ENCODE measurements around the gene TAOK2.

TAOK2 gene

DNA sequence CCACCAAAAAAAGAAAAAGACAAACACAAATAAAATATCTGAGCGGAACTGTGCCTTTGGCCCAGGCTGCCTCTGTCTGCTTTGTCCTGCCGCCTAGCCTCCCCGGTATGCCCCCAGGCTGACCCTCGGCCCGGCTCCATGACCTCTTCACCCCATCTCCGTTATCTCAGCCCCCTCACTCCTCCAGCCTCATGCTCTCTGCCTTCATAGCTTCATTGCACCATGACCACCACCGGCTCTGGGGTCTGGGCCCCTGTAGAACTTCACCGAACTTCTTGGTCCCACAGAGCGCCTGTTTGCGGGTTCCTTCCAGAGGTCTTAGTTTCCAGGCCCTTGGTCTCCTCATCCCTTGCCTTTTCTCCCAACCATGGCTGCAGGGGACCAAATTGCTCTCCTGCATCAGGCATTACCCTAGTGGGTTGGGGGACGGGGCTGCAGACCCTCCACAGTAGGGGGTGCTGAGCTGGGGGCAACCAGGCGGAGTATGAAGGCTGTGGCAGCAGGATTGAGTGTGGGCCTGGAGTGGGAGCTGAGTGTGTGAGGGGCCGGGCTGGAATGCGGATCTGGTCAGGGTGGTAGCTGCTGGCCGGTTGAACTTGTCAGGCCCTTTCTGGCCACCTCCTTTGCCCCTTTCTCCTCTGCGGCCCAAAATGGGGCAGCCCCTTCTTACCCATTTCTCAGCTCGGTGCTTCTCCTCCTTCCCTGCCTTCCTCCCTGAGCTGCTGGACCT, 14.8 kb downstream of the TAOK2 start:
- no peak for DNase-seq

GRCh38 chr16:29989111-29989858, 15.6 kb downstream of the TAOK2 start:
- DNase-seq: no peak

DNA sequence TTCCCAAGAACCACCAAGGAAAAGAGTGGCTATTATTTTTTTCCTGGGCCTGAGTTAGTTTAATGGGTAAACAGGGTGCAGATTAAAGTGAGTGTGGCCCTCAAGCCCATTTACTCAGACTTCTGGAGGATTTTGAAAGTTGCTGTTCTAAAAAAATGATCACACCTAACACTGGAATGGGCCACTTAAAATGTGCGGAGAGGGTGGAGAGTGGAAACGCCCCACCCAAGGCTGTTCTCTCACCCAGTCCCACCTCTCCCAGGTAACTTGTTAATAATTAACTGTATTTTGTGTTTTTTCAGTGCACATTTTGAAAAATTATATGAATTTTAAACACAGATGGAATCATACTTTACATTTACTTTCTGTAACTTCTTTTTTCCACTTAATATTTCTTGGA, 16.4 kb downstream of the TAOK2 start:
- no peak for DNase-seq

DNA sequence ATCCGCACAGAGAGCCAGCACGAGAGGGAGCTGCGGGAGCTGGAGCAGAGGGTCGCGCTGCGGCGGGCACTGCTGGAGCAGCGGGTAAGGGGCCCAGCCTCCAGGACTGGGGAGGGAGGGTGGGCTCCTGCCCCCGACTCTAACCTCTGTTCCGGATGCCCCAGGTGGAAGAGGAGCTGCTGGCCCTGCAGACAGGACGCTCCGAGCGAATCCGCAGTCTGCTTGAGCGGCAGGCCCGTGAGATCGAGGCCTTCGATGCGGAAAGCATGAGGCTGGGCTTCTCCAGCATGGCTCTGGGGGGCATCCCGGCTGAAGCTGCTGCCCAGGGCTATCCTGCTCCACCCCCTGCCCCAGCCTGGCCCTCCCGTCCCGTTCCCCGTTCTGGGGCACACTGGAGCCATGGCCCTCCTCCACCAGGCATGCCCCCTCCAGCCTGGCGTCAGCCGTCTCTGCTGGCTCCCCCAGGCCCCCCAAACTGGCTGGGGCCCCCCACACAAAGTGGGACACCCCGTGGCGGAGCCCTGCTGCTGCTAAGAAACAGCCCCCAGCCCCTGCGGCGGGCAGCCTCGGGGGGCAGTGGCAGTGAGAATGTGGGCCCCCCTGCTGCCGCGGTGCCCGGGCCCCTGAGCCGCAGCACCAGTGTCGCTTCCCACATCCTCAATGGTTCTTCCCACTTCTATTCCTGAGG, 17.4 kb downstream of the TAOK2 start:
- DNase-seq: no peak

GRCh38 chr16:29991571-29991904, 17.9 kb downstream of the TAOK2 start:
- DNase-seq: no peak

DNA sequence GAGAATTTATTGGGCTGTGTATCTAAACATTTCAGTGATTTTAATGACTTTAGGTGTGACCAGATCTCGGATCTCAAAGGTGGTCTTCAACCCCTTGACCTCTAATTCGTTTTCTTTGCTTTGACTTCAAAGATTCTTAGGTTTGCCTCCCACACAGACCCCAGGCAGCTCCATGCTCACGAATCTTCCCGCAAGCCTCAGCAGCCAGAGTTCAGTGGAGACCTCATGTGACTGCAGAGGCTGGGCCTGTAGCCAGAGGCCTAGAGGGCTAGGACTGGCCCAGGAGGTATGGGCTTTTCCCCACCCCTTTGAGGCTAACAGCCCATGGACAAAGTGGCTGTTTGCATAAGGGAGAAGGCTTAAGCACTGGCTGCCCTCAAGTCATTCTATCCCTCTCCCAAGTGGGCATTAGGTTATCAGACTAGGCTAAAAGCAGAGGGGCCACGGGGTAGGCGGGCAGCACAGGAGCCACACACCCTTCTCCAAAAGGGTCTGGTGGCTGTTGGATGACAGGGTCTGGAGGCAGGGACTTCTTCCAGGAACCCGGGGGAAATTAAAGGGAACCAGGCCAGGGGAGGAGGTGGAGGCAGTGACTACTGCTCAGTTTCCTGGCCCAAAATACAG, 18.8 kb downstream of the TAOK2 start:
- no peak for DNase-seq

DNA sequence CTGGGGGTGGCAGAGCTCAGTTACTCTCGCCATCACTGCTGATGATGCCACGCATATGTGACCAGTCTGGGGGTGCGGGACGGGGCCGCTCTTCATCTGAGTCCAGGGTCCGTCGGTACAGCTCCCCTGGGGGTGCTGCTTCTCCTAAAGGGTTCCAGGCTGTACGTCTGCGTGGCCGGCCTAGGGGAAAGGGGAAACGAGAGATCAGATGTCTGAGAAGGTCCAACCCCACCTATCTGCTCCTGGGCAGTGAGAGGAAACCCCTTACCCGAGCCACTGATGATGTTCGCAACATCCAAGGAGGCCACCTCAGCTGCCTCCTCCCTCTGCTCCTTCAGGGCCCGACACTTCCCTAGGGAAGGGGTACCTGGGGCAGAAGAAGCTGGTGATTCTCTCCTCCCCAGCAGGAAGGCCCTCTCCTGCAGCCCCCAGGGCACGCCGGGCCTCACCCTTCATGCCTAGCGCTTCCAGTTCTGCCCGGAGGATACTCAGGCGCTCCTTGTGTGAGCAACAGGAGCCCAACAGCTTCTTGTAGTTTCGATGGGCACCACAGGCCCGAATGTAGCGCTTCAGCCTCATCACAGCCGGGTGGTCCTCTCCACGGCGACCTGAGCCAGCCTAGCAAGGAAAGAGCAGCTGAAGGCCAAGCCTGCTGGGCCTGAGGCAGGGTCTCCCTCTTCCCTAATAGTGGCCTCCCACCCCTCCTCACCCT, 19.7 kb downstream of the TAOK2 start:
- no peak for DNase-seq

GRCh38 chr16:29993903-29994599, 20.4 kb downstream of the TAOK2 start:
- DNase-seq: no peak

- no peak for DNase-seq
Measured at GRCh38 chr16:29994600-29995323, 21.1 kb downstream of the TAOK2 start.

DNA sequence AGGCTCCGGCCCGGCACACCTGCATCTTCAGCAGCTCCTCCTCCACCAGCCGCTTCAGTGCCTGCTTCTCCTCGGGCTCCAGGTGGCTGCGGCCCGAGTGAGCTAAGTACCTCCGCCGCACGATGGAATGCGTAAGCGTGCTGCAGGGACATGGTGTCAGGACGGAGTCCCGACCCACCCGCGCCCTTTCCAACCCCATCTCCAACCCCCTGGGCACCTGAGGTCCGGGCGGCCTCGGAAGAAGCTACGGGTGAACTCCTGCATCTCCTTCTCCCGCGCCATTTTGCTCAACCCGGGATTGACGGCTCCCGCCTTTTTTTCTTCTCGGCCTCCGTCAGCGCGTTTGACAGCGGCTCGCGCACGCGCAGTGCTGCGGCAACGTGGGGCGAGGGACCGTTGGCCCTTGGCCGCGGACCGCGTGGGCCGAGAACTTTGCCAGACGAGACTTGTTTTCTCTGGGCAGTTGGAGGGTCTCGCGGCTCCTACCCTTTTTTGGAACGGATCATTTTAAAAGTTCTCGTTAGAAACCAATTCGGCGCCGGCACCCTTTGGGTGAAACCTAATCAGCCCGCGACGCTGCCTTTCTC, 21.7 kb downstream of the TAOK2 start, which contains the start of gene HIRIP3:
TSS of gene HIRIP3 (minus strand) at position 294 of the 587 bp plus-strand sequence. CDS start at position 282, 12 bp downstream.
- peak; percentile 68 to 94 for DNase-seq

GRCh38 chr16:29995911-29996765, 22.5 kb downstream of the TAOK2 start, which contains the start of gene INO80E:
Gene INO80E (plus strand): TSS chr16:29996241. CDS start chr16:29996311, 70 bp downstream.
- DNase-seq: peak; percentile 89 to 94

GRCh38 chr16:29996766-29997250, 23.1 kb downstream of the TAOK2 start:
- DNase-seq: no peak

DNA sequence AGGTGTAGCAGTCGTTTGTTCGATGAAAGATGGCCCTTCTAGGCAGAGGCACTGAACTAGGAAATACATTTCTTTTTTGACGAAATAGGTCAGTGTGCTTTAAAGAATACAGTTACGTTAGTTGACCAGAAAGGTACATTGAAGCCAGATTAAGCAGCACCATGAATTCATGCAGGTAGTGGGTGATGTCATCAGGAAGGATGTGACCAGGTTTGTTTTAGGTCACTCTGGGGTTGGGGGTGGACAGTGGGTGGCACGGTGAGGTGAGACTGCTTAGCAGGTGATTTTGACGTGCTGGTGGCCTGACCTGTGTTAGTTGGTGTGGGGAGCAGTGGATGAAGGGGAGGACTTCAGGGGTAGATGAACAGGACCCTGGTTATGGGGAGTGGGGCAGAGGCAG, 25.9 kb downstream of the TAOK2 start:
- DNase-seq: no peak

DNA sequence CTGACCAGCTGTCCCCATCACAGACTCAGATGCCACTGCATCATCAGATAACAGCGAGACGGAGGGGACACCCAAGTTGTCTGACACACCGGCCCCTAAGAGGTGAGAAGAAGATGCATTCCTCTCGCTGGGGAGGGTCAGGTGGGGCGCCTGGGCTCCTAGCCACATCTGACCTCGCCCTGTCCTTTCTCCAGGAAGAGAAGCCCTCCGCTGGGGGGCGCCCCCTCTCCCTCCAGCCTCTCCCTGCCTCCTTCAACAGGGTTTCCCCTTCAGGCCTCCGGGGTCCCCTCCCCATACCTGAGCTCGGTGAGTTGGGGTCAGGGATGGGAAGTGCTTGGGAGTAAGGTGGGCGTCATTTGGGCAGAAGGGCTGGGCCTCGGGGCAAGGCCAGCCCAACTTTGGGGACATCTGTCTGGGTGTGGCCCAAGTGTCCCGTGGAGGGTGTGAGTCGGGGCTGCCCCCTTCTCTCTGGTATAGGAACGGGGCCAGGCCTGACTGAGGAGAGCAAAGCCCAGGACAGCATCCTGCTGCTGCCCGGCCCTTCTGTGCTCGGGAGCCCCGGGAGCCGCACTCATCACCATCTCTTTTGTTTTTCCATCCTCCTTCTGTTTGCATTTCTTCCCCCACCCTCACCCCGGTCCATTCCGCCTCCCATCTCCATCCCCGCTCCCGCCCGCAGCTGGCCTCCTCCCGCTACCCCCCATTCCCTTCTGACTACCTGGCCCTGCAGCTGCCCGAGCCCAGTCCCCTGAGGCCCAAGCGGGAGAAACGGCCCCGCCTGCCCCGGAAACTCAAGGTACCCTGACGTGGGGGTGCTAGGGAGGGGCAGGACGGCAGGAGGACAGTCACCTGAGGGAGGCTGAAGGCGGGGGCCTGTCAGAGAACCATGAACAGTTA, 27.3 kb downstream of the TAOK2 start:
- DNase-seq: no peak

DNA sequence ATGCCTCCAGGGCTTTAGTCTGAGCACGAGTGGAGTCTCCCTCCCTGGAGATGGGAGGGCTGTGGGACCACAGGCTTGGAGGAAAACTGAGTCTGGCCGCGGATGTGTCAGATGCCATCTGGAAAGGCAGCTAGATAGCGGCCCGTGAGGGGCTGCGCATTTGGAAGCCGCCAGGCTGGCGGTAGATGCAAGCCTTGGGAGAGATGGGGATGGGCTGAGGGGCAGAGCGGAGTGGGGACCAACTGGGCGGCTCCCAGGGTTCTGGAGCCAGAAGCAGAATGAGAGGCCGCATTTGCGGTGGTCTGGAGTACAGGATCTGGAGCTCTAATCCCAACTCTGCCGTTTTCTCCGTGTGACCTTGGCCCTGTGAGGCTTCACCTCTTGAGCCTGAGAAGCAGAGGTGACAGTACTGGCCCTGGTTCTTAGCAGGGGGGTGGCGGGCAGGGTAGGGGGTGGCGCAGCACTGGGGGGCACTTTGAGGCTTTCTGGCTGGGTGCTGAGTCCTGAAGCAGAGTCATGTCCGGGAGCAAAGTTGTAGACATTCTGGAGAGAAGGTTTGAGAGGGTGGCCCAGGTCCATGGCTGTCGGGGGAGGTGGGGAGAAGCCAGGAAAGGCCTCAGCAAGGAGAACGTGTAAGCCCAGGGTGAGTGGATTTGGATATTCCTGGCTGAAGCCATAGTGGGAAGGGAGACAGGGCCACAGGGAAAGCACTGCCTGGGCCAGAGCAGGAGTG, 29.1 kb downstream of the TAOK2 start:
- no peak for DNase-seq

GRCh38 chr16:30003670-30004423, 30.2 kb downstream of the TAOK2 start:
- DNase-seq: no peak

DNA sequence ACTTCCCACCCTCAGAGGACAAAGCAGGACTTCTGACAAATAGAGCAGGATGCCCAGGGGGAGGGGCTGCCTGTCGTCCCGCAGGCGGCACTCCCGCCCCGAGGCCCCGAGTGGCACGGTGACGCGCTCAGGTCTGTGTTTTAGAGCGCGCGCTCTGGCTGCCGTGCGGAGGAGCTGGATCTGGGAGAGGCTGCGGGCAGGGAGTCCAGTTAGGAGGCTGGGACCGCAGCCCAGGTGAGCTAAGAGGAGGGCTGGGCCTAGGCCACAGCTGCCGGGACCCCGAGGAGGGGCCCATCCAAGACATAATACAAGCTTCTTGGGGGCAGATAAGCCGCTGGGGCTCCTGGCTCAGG, 30.7 kb downstream of the TAOK2 start:
- DNase-seq: no peak

Measured in bone marrow (tissue), 2 donors.